HEK293 (cell line): Measurements from ENCODE around the gene SUPT4H1.

Source experiments
- HOXA7 ChIP-seq: sonication (generic); formaldehyde crosslinking; IDR thresholded peaks from 2 replicates; pipeline ENCODE4 v1.8.1; 2022; ENCODE audit warnings: missing genetic modification reagents, borderline replicate concordance
- KLF17 ChIP-seq: fragments of 450-650 bp; formaldehyde crosslinking; IDR thresholded peaks from 2 replicates; pipeline ENCODE4 v1.5.1; 2016; ENCODE audit warnings: missing biosample characterization, missing genetic modification characterization
- PRDM2 ChIP-seq: fragments of 450-650 bp; formaldehyde crosslinking; IDR thresholded peaks from 2 replicates; pipeline ENCODE4 v1.5.1; 2016; ENCODE audit warnings: missing biosample characterization, missing genetic modification characterization, borderline replicate concordance
- PRDM4 ChIP-seq: fragments of 450-650 bp; formaldehyde crosslinking; IDR thresholded peaks from 2 replicates; pipeline ENCODE4 v1.5.1; 2017; ENCODE audit warnings: missing biosample characterization, missing genetic modification characterization
- ZBTB11 ChIP-seq: fragments of 450-650 bp; formaldehyde crosslinking; conservative IDR thresholded peaks from 2 replicates; pipeline ENCODE4 v1.5.1; 2016; ENCODE audit warnings: low read depth, missing biosample characterization, missing genetic modification characterization
- ZBTB26 ChIP-seq: fragments of 450-650 bp; formaldehyde crosslinking; optimal IDR thresholded peaks from 2 replicates; pipeline ENCODE3; 2016; ENCODE audit warnings: missing biosample characterization, mild to moderate bottlenecking, missing genetic modification characterization
- ZBTB44 ChIP-seq: fragments of 450-650 bp; IDR thresholded peaks from 2 replicates; pipeline ENCODE4 v1.5.1; 2018; ENCODE audit warnings: missing biosample characterization, mild to moderate bottlenecking, missing genetic modification characterization
- ZNF112 ChIP-seq: fragments of 450-650 bp; formaldehyde crosslinking; IDR thresholded peaks from 2 replicates; pipeline ENCODE4 v1.5.0; 2017; ENCODE audit warnings: missing biosample characterization, missing genetic modification characterization
- ZNF155 ChIP-seq: fragments of 450-650 bp; formaldehyde crosslinking; IDR thresholded peaks from 2 replicates; pipeline ENCODE4 v1.5.1; 2016; ENCODE audit warnings: missing biosample characterization, missing genetic modification characterization
- ZNF311 ChIP-seq: fragments of 450-650 bp; formaldehyde crosslinking; IDR thresholded peaks from 2 replicates; pipeline ENCODE4 v1.5.1; 2017; ENCODE audit warnings: missing biosample characterization, missing genetic modification characterization, borderline replicate concordance
- ZNF366 ChIP-seq: fragments of 450-650 bp; formaldehyde crosslinking; conservative IDR thresholded peaks from 2 replicates; pipeline ENCODE4 v1.5.1; 2016; ENCODE audit warnings: missing biosample characterization, missing genetic modification characterization
- ZNF433 ChIP-seq: fragments of 450-650 bp; formaldehyde crosslinking; IDR thresholded peaks from 2 replicates; pipeline ENCODE4 v1.5.1; 2016; ENCODE audit warnings: missing biosample characterization, missing genetic modification characterization, low read depth
- ZNF514 ChIP-seq: fragments of 450-650 bp; formaldehyde crosslinking; IDR thresholded peaks from 2 replicates; pipeline ENCODE4 v1.5.1; 2016; ENCODE audit warnings: missing biosample characterization, missing genetic modification characterization
- ZNF645 ChIP-seq: fragments of 450-650 bp; formaldehyde crosslinking; IDR thresholded peaks from 2 replicates; pipeline ENCODE4; 2016; ENCODE audit warnings: missing biosample characterization, missing genetic modification characterization
- ZNF664 ChIP-seq: fragments of 450-650 bp; formaldehyde crosslinking; IDR thresholded peaks from 2 replicates; pipeline ENCODE4 v1.5.1; 2016; ENCODE audit warnings: missing biosample characterization, missing genetic modification characterization
- ZNF692 ChIP-seq: fragments of 450-650 bp; formaldehyde crosslinking; IDR thresholded peaks from 2 replicates; pipeline ENCODE4 v1.5.1; 2016; ENCODE audit warnings: missing biosample characterization, missing genetic modification characterization
- ZNF768 ChIP-seq: fragments of 450-650 bp; formaldehyde crosslinking; IDR thresholded peaks from 2 replicates; pipeline ENCODE4 v1.5.1; 2018; ENCODE audit warnings: missing biosample characterization, mild to moderate bottlenecking, missing genetic modification characterization
- ZNF792 ChIP-seq: fragments of 450-650 bp; formaldehyde crosslinking; IDR thresholded peaks from 2 replicates; pipeline ENCODE4 v1.5.1; 2016; ENCODE audit warnings: missing biosample characterization, missing genetic modification characterization
- ZSCAN30 ChIP-seq: fragments of 450-650 bp; IDR thresholded peaks from 2 replicates; pipeline ENCODE4 v1.5.1; 2018; ENCODE audit warnings: missing biosample characterization, mild to moderate bottlenecking, missing genetic modification characterization, moderate library complexity

Gene SUPT4H1

GRCh38 chr17:58352596-58353388 is 791 bp upstream of the SUPT4H1 start (continued):
- no peak for TF ChIP-seq ZNF433 (tag by site-specific recombination)
- TF ChIP-seq ZBTB11 (tag by site-specific recombination): no peak
- TF ChIP-seq ZSCAN30 (tag by site-specific recombination): no peak
- 0 out of 2 replicates have a peak, but pooled peaks have one; percentile 32 for TF ChIP-seq KLF17 (tag by site-specific recombination)
- no peak for TF ChIP-seq ZNF155
- no peak for TF ChIP-seq PRDM2 (tag by site-specific recombination)
- TF ChIP-seq ZNF664 (tag by site-specific recombination): peak; percentile 99
- no peak for TF ChIP-seq PRDM4 (tag by site-specific recombination)
- no peak for TF ChIP-seq ZNF311
- TF ChIP-seq ZNF692 (tag by site-specific recombination): 0 out of 2 replicates have a peak, but pooled peaks have one; percentile 6
- no peak; the same call in 1 of the 2 replicates for TF ChIP-seq ZNF366 (tag by site-specific recombination)
- no peak for TF ChIP-seq ZNF768 (tag by site-specific recombination)
- no peak for TF ChIP-seq ZNF645 (tag by site-specific recombination)
- no peak for TF ChIP-seq ZNF112
- no peak for TF ChIP-seq ZNF514
- TF ChIP-seq ZBTB26 (tag by site-specific recombination): peak; percentile 7
- no peak for TF ChIP-seq ZBTB44 (tag by site-specific recombination)
- no peak for TF ChIP-seq HOXA7 (CRISPR knock-in tag)
- no peak for TF ChIP-seq ZNF792 (tag by site-specific recombination)
